GM19240 (cell line): Measurements from ENCODE around the gene WDR88.
"Not testable (repeated sequence)": the region's sequence is repeated elsewhere in the genome, so short reads cannot be mapped to it uniquely, and the experiment has no call there.

Experiments used
- DNase-seq: peaks from one replicate; pipeline ENCODE4 v3.0.0; 2011; ENCODE audit warnings: low spot score; ENCODE audit not compliant: insufficient read length

Gene WDR88

GRCh38 chr19:33210266-33210940, 78.5 kb downstream of the WDR88 start:
- no peak for DNase-seq

GRCh38 chr19:33211794-33212435, 80.0 kb downstream of the WDR88 start:
- no peak for DNase-seq

- no peak for DNase-seq
Measured at GRCh38 chr19:33212436-33213172, 80.7 kb downstream of the WDR88 start.

- DNase-seq: no peak
Measured at GRCh38 chr19:33214596-33214995, 82.7 kb downstream of the WDR88 start.

- no peak for DNase-seq
Measured at GRCh38 chr19:33215438-33216197, 83.7 kb downstream of the WDR88 start.

- DNase-seq: no peak
Measured at GRCh38 chr19:33216198-33216830, 84.4 kb downstream of the WDR88 start.

GRCh38 chr19:33217881-33218280, 86.0 kb downstream of the WDR88 start:
- DNase-seq: no peak

GRCh38 chr19:33219261-33219815, 87.4 kb downstream of the WDR88 start:
- DNase-seq: no peak

GRCh38 chr19:33220115-33220514, 88.2 kb downstream of the WDR88 start:
- DNase-seq: no peak

GRCh38 chr19:33220735-33221134, 88.8 kb downstream of the WDR88 start:
- no peak for DNase-seq

- no peak for DNase-seq
Measured at GRCh38 chr19:33221638-33222037, 89.7 kb downstream of the WDR88 start.

- DNase-seq: not testable (repeated sequence)
Measured at GRCh38 chr19:33222255-33222654, 90.3 kb downstream of the WDR88 start.

GRCh38 chr19:33224694-33225457, 93.0 kb downstream of the WDR88 start:
- DNase-seq: no peak
